Measurements from ENCODE around the gene IFI6.

DNA sequence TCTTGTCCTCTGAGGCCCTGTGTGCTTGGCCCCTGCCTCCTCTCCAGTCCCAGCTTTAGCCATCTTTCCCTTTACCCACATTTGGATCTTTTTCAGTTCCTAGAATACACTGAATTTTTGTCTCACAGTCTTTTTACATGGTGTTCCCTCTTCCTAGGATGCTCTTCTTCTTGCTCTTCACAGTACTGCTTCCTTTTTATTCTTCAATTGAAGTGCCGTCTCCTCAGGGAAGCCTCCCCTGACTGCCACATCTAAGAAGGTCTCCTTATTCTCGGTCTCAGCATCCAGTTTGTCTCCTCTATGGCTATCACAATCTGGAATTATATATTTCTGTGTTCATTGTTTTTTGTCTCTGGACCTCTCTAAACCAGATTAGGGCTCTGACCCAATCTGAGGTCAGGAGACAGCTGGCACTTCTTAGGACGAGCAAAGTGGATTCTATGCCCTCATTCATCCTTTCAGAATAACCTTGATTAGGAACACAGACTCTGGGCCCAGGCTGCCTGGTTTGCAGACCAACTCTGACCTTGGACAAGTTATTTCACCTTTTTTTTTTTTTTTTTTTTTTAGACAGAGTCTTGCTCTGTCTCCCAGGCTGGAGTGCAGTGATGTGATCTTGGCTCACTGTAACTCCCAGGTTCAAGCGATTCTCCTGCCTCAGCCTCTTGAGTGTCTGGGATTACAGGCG is 33.8 kb downstream of the IFI6 start:
- TF ChIP-seq, protein P1, sequence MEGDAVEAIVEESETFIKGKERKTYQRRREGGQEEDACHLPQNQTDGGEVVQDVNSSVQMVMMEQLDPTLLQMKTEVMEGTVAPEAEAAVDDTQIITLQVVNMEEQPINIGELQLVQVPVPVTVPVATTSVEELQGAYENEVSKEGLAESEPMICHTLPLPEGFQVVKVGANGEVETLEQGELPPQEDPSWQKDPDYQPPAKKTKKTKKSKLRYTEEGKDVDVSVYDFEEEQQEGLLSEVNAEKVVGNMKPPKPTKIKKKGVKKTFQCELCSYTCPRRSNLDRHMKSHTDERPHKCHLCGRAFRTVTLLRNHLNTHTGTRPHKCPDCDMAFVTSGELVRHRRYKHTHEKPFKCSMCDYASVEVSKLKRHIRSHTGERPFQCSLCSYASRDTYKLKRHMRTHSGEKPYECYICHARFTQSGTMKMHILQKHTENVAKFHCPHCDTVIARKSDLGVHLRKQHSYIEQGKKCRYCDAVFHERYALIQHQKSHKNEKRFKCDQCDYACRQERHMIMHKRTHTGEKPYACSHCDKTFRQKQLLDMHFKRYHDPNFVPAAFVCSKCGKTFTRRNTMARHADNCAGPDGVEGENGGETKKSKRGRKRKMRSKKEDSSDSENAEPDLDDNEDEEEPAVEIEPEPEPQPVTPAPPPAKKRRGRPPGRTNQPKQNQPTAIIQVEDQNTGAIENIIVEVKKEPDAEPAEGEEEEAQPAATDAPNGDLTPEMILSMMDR (IDR thresholded peaks at IDR 0.05 in 2 of 3, conservative IDR thresholded peaks at IDR 0.05 in 1 of 3; ENCODE audit: borderline replicate concordance in 1 of 3, insufficient read depth in 1 of 3, low read depth in 2 of 3, low read length in 2 of 3), result no peak
- no peak for TF ChIP-seq EZH2phosphoT487 (IDR thresholded peaks at IDR 0.05; ENCODE audit: borderline replicate concordance)
- TF ChIP-seq, protein P2, sequence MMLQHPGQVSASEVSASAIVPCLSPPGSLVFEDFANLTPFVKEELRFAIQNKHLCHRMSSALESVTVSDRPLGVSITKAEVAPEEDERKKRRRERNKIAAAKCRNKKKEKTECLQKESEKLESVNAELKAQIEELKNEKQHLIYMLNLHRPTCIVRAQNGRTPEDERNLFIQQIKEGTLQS (IDR thresholded peaks at IDR 0.05), result no peak
- no peak for TF ChIP-seq POLR2A (IDR thresholded peaks at IDR 0.05; ENCODE audit: borderline replicate concordance, extremely low read depth, insufficient read depth, insufficient read length)
- no peak for TF ChIP-seq ZFX (IDR thresholded peaks at IDR 0.05)
- no peak for TF ChIP-seq JUND (IDR thresholded peaks at IDR 0.05)
- no peak for TF ChIP-seq SRF (IDR thresholded peaks at IDR 0.05; ENCODE audit: low read depth)

Measured in HCT116 (cell line).